Fibroblast of the aortic adventitia (primary cell): ENCODE data around the gene CTNNBL1. TPM values are rescaled to one million over a fixed set of nuclear protein-coding genes. Genes with fewer than 3 reads are reported as not detected.

Experiments used
- DNase-seq: peaks from one replicate; pipeline ENCODE4 v3.0.0-alpha.2; 2010; ENCODE audit warnings: low read depth
- H3K4me3 ChIP-seq: 2 replicates; pipeline ENCODE4 v1.5.1; 2011; ENCODE audit warnings: low read depth, mild to moderate bottlenecking, control low read depth, low read length, moderate library complexity
- total RNA-seq: library from RNA; depleted of rRNA; stranded (reverse); fragments of >200 nt; gene quantifications from 2 replicates; pipeline ENCODE4 v1.2.3, GENCODE V29; 2012; ENCODE audit warnings: low replicate concordance
- TF ChIP-seq, protein P1 (sequence below): IDR thresholded peaks from 2 replicates; pipeline ENCODE4 v1.5.1; 2011; ENCODE audit warnings: mild to moderate bottlenecking, low read length, control low read depth, inconsistent platforms; ENCODE audit not compliant: insufficient read depth

The CTNNBL1 gene
- total RNA-seq, 1 donor, result 23.1 TPM

DNA sequence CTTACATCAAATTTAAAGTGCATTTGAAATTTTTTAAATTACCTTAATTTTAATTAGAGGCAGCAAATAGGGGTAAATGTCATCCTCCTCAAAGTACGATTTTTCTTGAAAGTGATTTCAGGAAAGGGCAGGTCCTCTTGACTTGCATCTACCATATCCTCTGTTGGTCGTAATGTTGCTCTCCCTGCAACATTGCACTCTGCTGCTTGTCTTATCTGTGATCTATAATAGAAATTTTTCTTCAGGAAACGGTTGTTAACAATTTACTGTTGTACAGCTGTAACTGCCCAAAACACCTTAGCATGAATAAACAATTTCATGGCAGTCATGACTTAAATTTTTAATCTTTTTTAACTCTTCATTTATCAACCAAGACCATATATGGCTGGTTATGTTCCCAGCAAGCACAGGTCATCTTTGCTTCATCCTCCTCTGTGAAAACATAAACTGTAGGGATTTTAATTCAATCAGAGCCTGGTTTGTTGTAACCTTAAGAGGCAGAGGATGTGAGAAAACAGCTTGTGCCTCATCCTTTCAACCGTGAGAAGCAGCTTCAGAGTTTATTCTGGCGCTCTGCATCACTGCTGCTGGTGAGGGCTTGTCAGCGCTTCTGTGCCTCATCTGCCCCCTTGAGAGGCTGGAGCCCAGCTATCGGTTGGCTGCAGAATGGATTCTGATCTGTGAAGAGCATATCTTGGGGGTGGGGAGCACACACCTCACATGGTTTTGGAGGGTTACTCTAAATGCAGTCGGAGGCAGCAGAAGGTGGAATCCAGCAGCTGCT is 56.0 kb downstream of the CTNNBL1 start:
- H3K4me3 ChIP-seq, result no peak overlapping the region
- TF ChIP-seq, protein P1, sequence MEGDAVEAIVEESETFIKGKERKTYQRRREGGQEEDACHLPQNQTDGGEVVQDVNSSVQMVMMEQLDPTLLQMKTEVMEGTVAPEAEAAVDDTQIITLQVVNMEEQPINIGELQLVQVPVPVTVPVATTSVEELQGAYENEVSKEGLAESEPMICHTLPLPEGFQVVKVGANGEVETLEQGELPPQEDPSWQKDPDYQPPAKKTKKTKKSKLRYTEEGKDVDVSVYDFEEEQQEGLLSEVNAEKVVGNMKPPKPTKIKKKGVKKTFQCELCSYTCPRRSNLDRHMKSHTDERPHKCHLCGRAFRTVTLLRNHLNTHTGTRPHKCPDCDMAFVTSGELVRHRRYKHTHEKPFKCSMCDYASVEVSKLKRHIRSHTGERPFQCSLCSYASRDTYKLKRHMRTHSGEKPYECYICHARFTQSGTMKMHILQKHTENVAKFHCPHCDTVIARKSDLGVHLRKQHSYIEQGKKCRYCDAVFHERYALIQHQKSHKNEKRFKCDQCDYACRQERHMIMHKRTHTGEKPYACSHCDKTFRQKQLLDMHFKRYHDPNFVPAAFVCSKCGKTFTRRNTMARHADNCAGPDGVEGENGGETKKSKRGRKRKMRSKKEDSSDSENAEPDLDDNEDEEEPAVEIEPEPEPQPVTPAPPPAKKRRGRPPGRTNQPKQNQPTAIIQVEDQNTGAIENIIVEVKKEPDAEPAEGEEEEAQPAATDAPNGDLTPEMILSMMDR, result no peak
- DNase-seq, result no peak

DNA sequence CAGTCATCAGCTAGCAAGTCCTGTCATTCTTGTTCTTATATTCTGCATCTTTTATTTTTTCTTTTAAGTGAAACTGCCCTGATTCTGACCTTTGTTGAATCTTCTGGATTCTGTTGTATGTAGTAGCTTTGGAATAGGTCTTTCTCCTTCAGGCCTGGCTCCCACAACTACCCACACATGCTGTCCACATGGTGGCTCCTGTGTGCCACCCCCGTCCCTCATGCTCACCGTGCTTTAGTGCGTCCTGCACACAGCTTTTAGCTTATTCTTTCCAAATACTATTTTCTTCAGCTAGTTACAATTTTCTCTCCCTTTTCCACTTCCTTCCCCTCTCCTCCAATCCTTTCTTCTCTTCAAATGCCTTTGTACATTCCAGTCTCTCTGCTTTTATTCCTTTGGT is 61.8 kb downstream of the CTNNBL1 start:
- TF ChIP-seq, protein P1, result no peak
- no peak for DNase-seq
- no peak overlapping the region for H3K4me3 ChIP-seq

DNA sequence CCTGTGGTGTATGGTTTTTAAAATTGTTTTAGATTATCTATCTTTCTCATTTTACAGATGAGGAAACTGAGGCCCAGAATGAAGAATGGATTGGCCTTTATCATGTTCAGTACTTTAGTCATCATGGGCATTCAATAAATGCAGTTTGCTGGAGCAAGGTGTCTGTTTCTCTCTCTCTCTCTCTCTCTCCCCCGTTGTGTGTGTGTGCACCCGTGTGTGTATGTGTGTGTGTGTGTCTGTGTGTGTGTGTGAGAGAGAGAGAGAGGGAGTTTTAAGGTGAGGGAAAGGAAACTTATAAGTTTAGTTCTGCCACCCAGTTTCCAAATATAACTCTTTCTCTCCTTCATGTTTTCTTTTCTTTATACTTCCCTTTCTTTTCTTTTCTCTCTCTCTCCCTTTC is 62.4 kb downstream of the CTNNBL1 start:
- H3K4me3 ChIP-seq, result no peak overlapping the region
- TF ChIP-seq, protein P1, result no peak
- DNase-seq, result no peak

DNA sequence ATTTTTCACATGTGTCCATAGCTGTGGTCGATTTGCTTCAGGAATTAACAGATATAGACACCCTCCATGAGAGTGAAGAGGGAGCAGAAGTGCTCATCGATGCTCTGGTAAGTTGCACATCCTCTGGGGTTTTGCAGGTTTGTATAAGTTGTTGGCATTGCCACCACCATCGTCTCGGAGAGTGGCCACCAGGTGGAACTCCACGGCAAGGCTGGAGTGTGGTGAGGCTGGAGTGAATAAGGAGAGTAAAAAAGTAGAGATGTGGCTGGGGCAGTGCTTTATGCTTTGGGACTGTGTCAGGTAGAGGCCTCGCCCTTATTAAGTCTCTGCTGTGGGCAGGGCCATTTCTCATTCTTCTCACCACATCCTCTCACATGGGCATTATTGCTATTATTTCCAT is 63.7 kb downstream of the CTNNBL1 start:
- DNase-seq, result no peak
- no peak overlapping the region for H3K4me3 ChIP-seq

DNA sequence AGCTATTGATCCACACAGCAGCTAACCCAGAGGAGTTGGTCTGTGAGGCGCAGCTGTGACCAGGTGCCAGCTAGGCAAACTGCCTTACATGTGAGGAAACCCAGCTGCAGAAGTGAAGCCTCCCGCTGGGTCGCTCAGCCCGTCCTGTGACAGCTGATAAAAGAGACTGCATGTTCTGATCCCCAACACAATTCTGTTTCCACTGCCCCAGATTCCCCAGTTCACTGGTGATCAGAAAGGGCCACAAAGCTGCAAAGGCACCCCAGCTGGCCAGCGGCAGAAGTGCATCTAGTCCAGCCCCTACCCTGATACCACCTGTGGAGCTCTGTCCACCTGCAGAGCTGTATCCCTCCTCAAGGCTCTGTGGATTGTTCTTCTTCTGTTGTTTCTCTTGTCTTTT is 64.5 kb downstream of the CTNNBL1 start:
- DNase-seq, result no peak
- TF ChIP-seq, protein P1, result peak; percentile 7
- H3K4me3 ChIP-seq, result no peak overlapping the region

More for the DNA sequence above, 63.7 kb downstream of the CTNNBL1 start:
- TF ChIP-seq, protein P1, result no peak

DNA sequence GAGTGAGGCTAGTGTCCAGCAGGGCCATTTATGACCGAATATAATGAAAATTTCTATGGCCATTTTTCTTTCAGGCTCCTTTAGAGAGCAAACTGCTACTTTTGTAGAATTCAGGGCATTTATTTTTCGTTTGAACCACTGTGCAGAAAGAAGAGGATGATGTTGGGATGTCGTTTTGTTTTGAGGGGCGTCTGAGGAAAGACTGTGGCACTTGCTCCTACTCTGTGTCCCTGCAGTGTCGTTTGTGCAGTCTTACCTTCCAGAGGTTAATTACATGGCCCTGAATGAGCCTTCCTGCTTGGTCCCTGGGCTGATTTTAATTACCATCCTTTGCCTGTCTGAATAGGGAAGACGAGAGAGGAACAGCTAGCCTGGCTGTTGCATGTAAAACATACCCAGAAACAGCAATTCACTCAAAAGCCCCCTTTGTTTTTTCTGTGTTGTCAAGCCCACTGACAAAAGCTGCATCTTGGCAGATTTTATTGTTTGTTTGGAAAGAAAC is 65.3 kb downstream of the CTNNBL1 start:
- no peak overlapping the region for H3K4me3 ChIP-seq
- no peak for DNase-seq
- TF ChIP-seq, protein P1, result no peak
